ENCODE results near the gene ALOX15B.

Gene ALOX15B

DNA sequence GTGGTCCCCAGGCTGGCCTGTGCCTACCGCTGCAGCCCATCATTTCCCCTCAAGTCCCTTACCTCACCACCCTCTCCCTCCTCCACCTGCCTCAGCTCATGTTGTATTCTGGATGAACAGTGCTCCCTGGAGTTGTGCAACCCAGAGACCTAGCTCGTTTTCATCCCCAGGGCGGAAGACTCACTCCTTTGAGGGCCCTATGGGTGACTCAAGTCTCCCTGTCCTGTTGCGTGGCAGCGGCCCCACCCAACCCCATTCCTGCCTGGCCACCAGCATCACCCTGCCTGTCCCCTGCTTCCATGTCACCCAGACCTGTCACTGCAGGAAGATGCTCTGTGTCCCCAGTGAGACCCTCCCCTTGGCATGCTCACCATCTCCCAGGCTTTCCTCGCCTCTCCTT is 45.4 kb downstream of the ALOX15B start:
- DNase-seq, result no peak

DNA sequence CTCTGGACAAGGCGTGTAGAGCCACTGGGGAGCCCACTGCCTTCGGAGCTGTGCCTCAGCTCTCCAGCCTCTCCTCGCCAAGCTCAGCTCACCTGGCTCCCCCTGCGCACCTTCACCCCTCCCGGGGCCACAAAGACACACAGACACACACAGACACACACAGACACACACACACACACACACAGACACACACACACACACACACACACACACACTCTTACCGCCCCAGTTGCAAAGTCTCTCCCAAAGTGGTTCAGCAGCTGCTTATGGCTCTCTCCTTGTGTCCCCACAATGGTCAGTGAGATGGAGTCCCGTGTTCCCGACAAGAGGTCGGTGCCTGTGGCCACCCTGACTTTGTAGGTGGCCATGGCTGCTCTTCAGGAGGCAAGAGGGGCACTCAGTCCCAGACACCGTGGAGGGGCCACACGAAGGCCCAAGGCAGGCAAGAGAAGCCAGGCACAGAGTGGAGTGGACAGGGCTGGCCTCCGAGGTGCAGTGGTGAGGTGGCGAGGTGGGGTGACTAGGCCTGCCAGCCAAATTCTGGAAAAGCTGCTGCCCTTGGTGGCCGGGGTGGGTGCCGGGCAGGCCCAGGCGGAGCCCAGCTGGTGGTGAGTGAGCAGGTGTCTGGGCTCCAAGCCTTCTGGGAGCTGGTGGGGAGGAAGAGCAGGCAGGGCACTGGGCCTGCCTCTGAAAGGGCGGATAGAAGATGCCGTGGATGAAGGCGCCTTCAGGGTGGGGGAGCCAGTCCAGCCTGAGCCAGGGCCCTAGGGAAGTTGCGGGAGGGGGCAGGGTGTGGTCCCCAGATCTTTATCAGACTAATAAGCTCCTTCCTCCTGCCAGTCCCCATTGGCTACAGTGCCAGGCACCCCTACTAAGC is 48.5 kb downstream of the ALOX15B start, which contains the start of gene ALOX12B:
Gene ALOX12B (minus strand): TSS at position 642 of the 877 bp plus-strand sequence. CDS start 274 bp downstream, at position 368.
- no peak for DNase-seq

DNA sequence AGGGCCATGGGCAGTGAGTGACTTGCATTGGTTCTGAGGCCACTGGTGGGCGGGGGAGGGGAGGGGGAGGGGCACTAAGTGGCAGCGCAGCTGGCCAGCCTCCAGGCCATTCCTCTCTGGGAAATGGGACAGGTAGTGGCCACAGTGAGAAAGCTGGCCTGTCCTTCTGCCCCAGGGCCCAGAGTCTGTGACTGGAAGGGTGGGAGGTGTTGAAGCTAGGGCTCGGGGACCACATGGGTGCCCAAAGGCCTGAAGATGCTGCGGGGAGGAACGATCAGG is 49.0 kb downstream of the ALOX15B start:
- no peak for DNase-seq

DNA sequence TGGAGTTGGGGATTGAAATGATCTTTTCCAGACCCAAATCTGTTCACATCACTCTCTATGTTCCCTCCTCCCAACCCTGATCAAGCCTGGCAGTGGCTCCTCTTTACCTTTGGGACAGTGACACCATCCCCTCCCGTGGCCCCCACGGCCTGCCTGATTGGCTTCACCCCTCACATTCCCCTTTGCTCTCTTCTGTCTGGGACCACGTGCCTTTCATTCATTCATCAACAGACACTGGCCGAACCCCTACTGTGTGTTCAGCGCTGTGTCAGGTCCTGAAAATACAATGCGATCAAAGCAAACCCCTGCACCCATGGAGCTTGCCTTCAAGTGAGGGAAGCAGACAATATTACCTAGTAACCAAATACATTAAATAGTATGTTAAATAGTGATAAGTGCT is 50.9 kb downstream of the ALOX15B start:
- no peak for DNase-seq

DNA sequence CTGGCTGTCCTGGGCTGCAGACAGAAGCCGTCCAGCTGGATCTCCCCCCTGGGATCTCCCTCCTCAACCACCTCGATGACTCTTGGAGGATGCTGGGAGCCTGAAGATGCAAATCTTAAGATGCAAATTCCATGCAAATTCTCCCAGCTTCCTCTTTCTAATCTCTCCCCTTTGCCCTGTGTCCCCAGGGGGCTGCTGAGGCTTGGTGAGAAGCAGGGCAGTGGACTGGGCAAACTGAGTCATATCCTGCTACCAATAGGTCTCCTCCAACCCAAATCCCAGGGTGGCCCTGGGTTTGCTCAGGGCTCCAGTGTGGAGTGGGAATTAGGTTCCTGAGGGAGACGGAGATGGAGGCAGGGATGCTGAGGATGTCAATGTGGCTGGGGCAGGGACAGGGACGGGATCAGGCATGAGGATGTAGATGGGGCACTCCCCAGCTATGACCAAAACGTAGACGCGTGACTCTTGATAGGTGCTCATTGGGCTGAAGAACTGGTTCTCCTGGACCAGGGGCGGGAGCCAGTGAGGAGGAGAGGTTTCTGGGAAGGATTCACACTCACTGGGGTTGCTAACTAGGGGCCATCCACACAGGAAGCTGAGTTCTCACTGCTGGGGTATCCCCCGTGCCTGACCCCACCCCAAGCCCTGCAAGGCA is 52.3 kb downstream of the ALOX15B start:
- DNase-seq, result no peak

DNA sequence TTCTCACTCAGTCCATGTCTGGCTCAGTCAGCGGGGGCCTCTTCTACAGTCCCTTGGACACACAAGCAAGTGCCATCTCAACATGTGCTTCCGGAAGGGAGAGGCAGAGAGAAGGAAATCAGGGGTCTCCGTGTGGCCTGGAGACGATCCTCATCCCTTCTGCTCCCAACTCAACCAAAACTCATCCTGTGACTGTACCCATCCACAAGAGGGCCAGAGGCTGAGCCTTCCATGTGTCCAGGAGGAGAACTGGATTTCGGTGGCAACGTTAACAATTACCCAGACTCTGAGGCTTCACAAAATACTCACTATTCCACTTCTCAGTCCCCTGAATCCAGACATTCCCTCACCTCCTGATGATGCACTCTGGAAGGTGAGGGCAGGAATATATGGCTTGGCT is 56.5 kb downstream of the ALOX15B start:
- no peak for DNase-seq

DNA sequence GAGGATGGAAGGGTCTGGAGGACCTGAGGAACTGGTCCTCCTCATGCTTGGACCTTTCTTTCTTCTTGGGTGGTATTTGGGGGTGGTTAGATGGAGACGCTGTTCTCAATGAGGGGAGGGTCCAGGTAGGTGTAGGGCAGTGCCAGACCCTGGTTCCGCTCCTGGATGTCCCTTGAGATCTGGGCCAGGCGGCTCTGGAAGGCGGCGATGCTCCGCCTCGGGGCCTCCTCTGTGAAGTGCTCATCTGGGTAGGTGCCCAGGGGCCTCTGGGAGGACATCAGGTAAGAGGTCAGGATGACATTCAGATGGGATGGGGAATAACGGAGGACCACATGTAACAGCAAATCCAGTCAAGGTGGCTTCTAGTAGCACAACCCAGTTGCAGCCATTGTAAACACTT is 57.7 kb downstream of the ALOX15B start:
- DNase-seq, result no peak

Measured in NCI-H2029 treated with DMSO at 0.1 percent for 48 hours (cell line).